A549 (cell line): Measurements from ENCODE around the gene VGF.

Source experiments
- CTCF ChIP-seq: fragments of >200 bp; sonication (Bioruptor Twin); formaldehyde crosslinking; IDR thresholded peaks from 3 replicates; pipeline ENCODE4 v1.5.1; 2016
- E2F6 ChIP-seq: IDR thresholded peaks from 2 replicates; pipeline ENCODE4 v1.6.1; 2012; ENCODE audit warnings: low read depth, borderline replicate concordance

- TF ChIP-seq CTCF (no peak), E2F6 (no peak)
These were observed 45.1 kb downstream of the VGF start for GRCh38 chr7:101120315-101120714.
